VCaP (cell line): Measurements from ENCODE around the gene ARRDC3.

ENCODE experiments used
- H3K27ac ChIP-seq: fragments of 450-650 bp; 2 replicates; pipeline ENCODE4 v1.5.1; 2017
- TF ChIP-seq, protein P1 (sequence below): fragments of 450-650 bp; conservative IDR thresholded peaks from 2 replicates; pipeline ENCODE4 v1.5.1; 2017; ENCODE audit warnings: mild to moderate bottlenecking, moderate library complexity

Gene ARRDC3

DNA sequence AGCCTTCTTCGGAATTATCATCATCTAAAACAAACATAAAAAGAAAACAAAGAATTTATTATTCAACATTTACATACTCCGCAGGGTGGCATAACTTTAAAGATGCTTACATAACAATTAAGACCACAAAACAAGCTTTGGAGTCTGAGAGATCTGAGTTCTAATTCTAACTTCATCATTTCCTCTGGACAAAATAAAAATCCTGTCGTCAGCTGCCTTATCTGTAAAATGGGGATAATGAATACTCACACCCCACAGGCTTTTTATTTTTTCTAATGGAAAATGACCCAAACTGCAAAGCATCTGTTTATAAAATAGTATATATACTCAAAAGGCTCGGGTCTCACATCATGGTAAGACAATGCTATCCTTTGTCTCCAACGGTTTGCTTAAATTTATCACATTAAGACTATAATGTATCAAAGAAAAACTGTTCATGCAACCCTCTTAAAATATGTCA lies 4.3 kb downstream of the ARRDC3 start:
- TF ChIP-seq, protein P1, sequence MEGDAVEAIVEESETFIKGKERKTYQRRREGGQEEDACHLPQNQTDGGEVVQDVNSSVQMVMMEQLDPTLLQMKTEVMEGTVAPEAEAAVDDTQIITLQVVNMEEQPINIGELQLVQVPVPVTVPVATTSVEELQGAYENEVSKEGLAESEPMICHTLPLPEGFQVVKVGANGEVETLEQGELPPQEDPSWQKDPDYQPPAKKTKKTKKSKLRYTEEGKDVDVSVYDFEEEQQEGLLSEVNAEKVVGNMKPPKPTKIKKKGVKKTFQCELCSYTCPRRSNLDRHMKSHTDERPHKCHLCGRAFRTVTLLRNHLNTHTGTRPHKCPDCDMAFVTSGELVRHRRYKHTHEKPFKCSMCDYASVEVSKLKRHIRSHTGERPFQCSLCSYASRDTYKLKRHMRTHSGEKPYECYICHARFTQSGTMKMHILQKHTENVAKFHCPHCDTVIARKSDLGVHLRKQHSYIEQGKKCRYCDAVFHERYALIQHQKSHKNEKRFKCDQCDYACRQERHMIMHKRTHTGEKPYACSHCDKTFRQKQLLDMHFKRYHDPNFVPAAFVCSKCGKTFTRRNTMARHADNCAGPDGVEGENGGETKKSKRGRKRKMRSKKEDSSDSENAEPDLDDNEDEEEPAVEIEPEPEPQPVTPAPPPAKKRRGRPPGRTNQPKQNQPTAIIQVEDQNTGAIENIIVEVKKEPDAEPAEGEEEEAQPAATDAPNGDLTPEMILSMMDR = no peak

GRCh38 chr5:91374893-91375520 lies 8.1 kb downstream of the ARRDC3 start:
- peak overlapping the region; percentile 25 for H3K27ac ChIP-seq
- TF ChIP-seq, protein P1 = no peak

More for the DNA sequence above, 4.3 kb downstream of the ARRDC3 start:
- H3K27ac ChIP-seq = peak overlapping the region; percentile 98

DNA sequence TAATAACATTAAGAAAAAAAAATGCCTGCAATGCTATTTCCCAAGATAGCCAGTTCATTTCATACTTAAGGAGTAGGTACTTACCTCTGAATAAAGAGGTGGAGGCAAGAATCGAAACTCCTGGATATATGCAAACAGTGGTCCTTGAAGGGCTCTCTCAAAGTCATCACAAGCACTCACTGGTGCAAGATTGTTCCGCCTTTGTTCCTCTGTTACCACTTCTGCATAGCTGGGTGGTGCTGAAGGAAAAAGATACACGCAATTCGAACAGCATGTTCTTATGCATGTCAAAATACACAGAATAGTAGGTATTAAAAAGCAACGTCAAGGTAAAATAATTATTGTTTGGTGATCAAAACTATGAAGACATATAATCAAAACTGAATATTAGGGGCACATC lies 9.5 kb downstream of the ARRDC3 start:
- TF ChIP-seq, protein P1 = no peak
- peak overlapping the region; percentile 25 for H3K27ac ChIP-seq

DNA sequence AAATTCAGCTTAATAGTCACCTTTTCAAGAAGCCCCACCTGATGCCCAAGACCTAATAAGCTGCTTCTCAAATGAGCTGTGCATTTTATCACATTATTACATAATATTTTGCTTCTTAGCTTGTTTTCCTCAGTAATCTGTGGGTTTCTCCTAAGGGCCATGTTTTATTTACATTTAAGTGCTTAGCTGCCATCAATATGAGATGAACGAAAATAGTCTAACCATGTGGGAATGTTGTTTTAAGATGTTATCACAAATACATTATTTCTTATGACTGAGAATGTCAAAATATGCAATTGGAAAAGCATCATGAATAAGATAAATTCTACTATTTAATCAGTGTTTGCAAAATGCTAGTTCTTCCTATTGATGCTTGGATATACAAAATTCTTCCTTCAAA lies 10.1 kb downstream of the ARRDC3 start:
- TF ChIP-seq, protein P1 = no peak
- H3K27ac ChIP-seq = peak overlapping the region; percentile 25

DNA sequence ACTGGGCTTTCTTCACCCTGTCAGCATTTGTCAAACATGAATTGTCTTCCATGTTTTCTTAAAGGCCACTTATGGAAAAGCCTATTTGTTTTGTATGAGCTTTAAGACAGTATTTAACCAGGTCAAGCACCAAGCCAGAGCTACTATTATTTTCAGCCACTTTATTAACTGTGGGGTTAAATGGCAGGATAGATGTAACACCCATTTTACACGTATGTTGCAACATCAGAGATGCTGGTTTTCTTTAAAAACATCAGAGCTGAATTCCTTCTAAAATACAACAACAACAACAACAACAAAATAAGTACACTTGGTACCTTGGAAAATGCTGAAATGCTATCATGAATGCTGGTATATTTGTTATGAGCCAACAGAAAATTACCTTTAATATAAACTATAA lies 13.6 kb downstream of the ARRDC3 start:
- TF ChIP-seq, protein P1 = no peak

GRCh38 chr5:91367908-91368648 lies 15.0 kb downstream of the ARRDC3 start:
- TF ChIP-seq, protein P1 = no peak
- no peak overlapping the region for H3K27ac ChIP-seq

More for the DNA sequence above, 13.6 kb downstream of the ARRDC3 start:
- no peak overlapping the region for H3K27ac ChIP-seq

DNA sequence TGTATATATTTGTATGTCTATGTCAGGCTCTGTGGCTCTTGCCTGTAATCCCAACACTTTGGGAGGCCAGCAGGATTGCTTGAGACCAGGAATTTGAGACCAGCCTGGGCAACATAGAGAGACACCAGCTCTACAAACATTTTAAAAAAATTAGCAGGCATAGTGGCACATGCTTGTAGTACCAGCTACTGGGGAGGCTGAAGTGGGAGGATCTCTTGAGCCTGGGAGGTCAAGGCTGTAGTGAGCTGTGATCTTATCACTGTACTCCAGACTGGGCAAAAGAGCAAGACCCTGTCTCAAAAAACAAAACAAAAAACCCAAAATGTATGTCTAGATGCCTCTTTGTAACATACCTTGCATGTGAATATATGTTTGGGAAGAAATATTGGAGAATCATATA lies 15.8 kb downstream of the ARRDC3 start:
- TF ChIP-seq, protein P1 = no peak
- H3K27ac ChIP-seq = no peak overlapping the region
